IPS-18c (cell line): ENCODE data around the gene TTLL5.

Source experiments
- H3K4me3 ChIP-seq: 2 replicates; pipeline ENCODE4 v1.7.0; 2013; ENCODE audit warnings: low read depth, mild to moderate bottlenecking, low read length, moderate library complexity; ENCODE audit not compliant: insufficient read depth
- H3K9me3 ChIP-seq: one replicate; pipeline ENCODE4 v1.6.1; 2013; ENCODE audit warnings: mild to moderate bottlenecking, low read length, moderate library complexity; ENCODE audit not compliant: control insufficient read depth, insufficient read depth

TTLL5 gene

GRCh38 chr14:75969126-75969525 lies 308.1 kb downstream of the TTLL5 start:
- H3K9me3 ChIP-seq: no peaks in the 10 kb centered on the region
- no peak overlapping the region for H3K4me3 ChIP-seq

GRCh38 chr14:75969891-75970290 lies 308.8 kb downstream of the TTLL5 start:
- Histone ChIP-seq H3K4me3 (no peak overlapping the region), H3K9me3 (no peaks in the 10 kb centered on the region)

- Histone ChIP-seq H3K4me3 (no peak overlapping the region), H3K9me3 (no peaks in the 10 kb centered on the region)
Observed at GRCh38 chr14:75970989-75971388, 309.9 kb downstream of the TTLL5 start.

- no peaks in the 10 kb centered on the region for H3K9me3 ChIP-seq
- no peak overlapping the region for H3K4me3 ChIP-seq
Observed at GRCh38 chr14:75971509-75971908, 310.5 kb downstream of the TTLL5 start.

- no peak overlapping the region for H3K4me3 ChIP-seq
Observed at GRCh38 chr14:75972801-75973421, 311.9 kb downstream of the TTLL5 start.

GRCh38 chr14:75976826-75977581 lies 316.0 kb downstream of the TTLL5 start:
- Histone ChIP-seq H3K9me3 (peaks cover 2% of the 10 kb centered on the region), H3K4me3 (no peak overlapping the region)

More at GRCh38 chr14:75972801-75973421, 311.9 kb downstream of the TTLL5 start:
- H3K9me3 ChIP-seq: no peaks in the 10 kb centered on the region

- peaks cover 2% of the 10 kb centered on the region for H3K9me3 ChIP-seq
- no peak overlapping the region for H3K4me3 ChIP-seq
Observed at GRCh38 chr14:75977582-75977943, 316.5 kb downstream of the TTLL5 start.

- Histone ChIP-seq H3K9me3 (peaks cover 2% of the 10 kb centered on the region), H3K4me3 (no peak overlapping the region)
Observed at GRCh38 chr14:75978249-75978731, 317.2 kb downstream of the TTLL5 start.

GRCh38 chr14:75979071-75979571 lies 318.1 kb downstream of the TTLL5 start:
- Histone ChIP-seq H3K9me3 (peaks cover 2% of the 10 kb centered on the region), H3K4me3 (no peak overlapping the region)

GRCh38 chr14:75979648-75980565 lies 318.9 kb downstream of the TTLL5 start:
- H3K9me3 ChIP-seq: peaks cover 2% of the 10 kb centered on the region
- no peak overlapping the region for H3K4me3 ChIP-seq

- H3K4me3 ChIP-seq: no peak overlapping the region; the same call in 1 of the 2 replicates
- peaks cover 2% of the 10 kb centered on the region for H3K9me3 ChIP-seq
Observed at GRCh38 chr14:75980856-75981255, 319.8 kb downstream of the TTLL5 start.

- H3K9me3 ChIP-seq: peaks cover 2% of the 10 kb centered on the region
Observed at GRCh38 chr14:75981426-75982265, 320.6 kb downstream of the TTLL5 start, which contains the start of gene TGFB3. TGFB3 (minus strand) TSS chr14:75981995; CDS start chr14:75980893, 1,102 bp downstream.

GRCh38 chr14:75982266-75983018 lies 321.4 kb downstream of the TTLL5 start:
- peaks cover 2% of the 10 kb centered on the region for H3K9me3 ChIP-seq
- peak overlapping the region; percentile 71 for H3K4me3 ChIP-seq

More at GRCh38 chr14:75981426-75982265, 320.6 kb downstream of the TTLL5 start, which contains the start of gene TGFB3:
- peak within 1 kb of the TSS; percentile 71 for H3K4me3 ChIP-seq

GRCh38 chr14:75983019-75983358 lies 321.9 kb downstream of the TTLL5 start:
- peaks cover 2% of the 10 kb centered on the region for H3K9me3 ChIP-seq
- peak overlapping the region; percentile 71 for H3K4me3 ChIP-seq

- peaks cover 2% of the 10 kb centered on the region for H3K9me3 ChIP-seq
Observed at GRCh38 chr14:75984674-75985073, 323.6 kb downstream of the TTLL5 start.

More at GRCh38 chr14:75984674-75985073, 323.6 kb downstream of the TTLL5 start:
- no peak overlapping the region for H3K4me3 ChIP-seq
